ENCODE measurements around the gene PMVK. TPM values are rescaled to one million over a fixed set of nuclear protein-coding genes. Genes with fewer than 3 reads are reported as not detected.

The PMVK gene
- polyA plus RNA-seq, 3 donors, result 17.2 to 43.2 (median 41.9) TPM

- Histone ChIP-seq H3K4me3 (replicated peaks in 1 of 3; ENCODE audit: low read depth in 2 of 3, low read length in 3 of 3) (no peak overlapping the region), H3K9me3 (replicated peaks in 1 of 2; ENCODE audit: control insufficient read depth in 1 of 2, insufficient read depth in 1 of 2, low read length in 2 of 2) (no peaks in the 10 kb centered on the region), H3K27me3 (ENCODE audit: control insufficient read depth in 2 of 2, insufficient read depth in 2 of 2, low read length in 2 of 2) (no peaks in the 10 kb centered on the region), H3K27ac (ENCODE audit: low read depth in 1 of 2, low read length in 2 of 2) (peak overlapping the region in 1 of 2 donors; percentile 82), H2AFZ (ENCODE audit: insufficient read depth, low read depth, low read length, poor library complexity, severe bottlenecking) (no peak overlapping the region), H3K9ac (ENCODE audit: insufficient read depth, low read length, poor library complexity, severe bottlenecking) (no peak overlapping the region), H3K4me2 (replicated peaks; ENCODE audit: extremely low read depth, low read length, poor library complexity, severe bottlenecking) (no peak overlapping the region), H3K36me3 (replicated peaks in 1 of 2; ENCODE audit: control insufficient read depth in 1 of 2, insufficient read depth in 2 of 2, low read length in 2 of 2) (peaks cover 32 to 50% of the 10 kb centered on the region in 2 donors), H4K20me1 (ENCODE audit: insufficient read depth, low read length) (no peaks in the 10 kb centered on the region), H3K79me2 (ENCODE audit: insufficient read depth, low read length) (no peaks in the 10 kb centered on the region), H3K4me1 (ENCODE audit: control insufficient read depth in 1 of 2, insufficient read depth in 2 of 2, low read length in 2 of 2) (peaks cover 36 to 43% of the 10 kb centered on the region in 2 donors)
- intact Hi-C loops (cut with micrococcal nuclease), result no loop called here
- H3K4me3 Mint-ChIP-seq, result no peak overlapping the region
- 83% methylated on average over 13 of the region's 15 CpGs for WGBS (ENCODE audit: insufficient coverage)
- peaks cover 0 to 2% (median 0%) of the 10 kb centered on the region in 3 donors for H3K27me3 Mint-ChIP-seq (ENCODE audit: low read depth in 3 of 3)
- peaks cover 33 to 49% of the 10 kb centered on the region in 2 donors for H3K36me3 Mint-ChIP-seq
- no peak for DNase-seq
- no peaks in the 10 kb centered on the region for H3K9me3 Mint-ChIP-seq
- peaks cover 47% of the 10 kb centered on the region for H3K4me1 Mint-ChIP-seq
- no peak for TF ChIP-seq CTCF (IDR thresholded peaks at IDR 0.05)
- no peak overlapping the region for H3K27ac Mint-ChIP-seq
These were observed 8.8 kb upstream of the PMVK start for GRCh38 chr1:154945160-154945961.

- Histone ChIP-seq H3K27me3 (ENCODE audit: control insufficient read depth in 2 of 2, insufficient read depth in 2 of 2, low read length in 2 of 2) (no peaks in the 10 kb centered on the region), H3K36me3 (replicated peaks in 1 of 2; ENCODE audit: control insufficient read depth in 1 of 2, insufficient read depth in 2 of 2, low read length in 2 of 2) (peaks cover 31 to 47% of the 10 kb centered on the region in 2 donors), H4K20me1 (ENCODE audit: insufficient read depth, low read length) (no peaks in the 10 kb centered on the region), H3K4me2 (replicated peaks; ENCODE audit: extremely low read depth, low read length, poor library complexity, severe bottlenecking) (peak overlapping the region; percentile 48), H3K4me1 (ENCODE audit: control insufficient read depth in 1 of 2, insufficient read depth in 2 of 2, low read length in 2 of 2) (peaks cover 40 to 48% of the 10 kb centered on the region in 2 donors), H3K4me3 (replicated peaks in 1 of 3; ENCODE audit: low read depth in 2 of 3, low read length in 3 of 3) (peak overlapping the region in 1 of 3 experiments; percentile 18), H3K9me3 (replicated peaks in 1 of 2; ENCODE audit: control insufficient read depth in 1 of 2, insufficient read depth in 1 of 2, low read length in 2 of 2) (no peaks in the 10 kb centered on the region), H3K79me2 (ENCODE audit: insufficient read depth, low read length) (no peaks in the 10 kb centered on the region), H2AFZ (ENCODE audit: insufficient read depth, low read depth, low read length, poor library complexity, severe bottlenecking) (no peak overlapping the region), H3K27ac (ENCODE audit: low read depth in 1 of 2, low read length in 2 of 2) (peak overlapping the region; percentile 47 to 82), H3K9ac (ENCODE audit: insufficient read depth, low read length, poor library complexity, severe bottlenecking) (peak overlapping the region; percentile 12)
- no peak for TF ChIP-seq CTCF (IDR thresholded peaks at IDR 0.05)
- H3K4me1 Mint-ChIP-seq, result peaks cover 51% of the 10 kb centered on the region
- no peak for DNase-seq
- no peaks in the 10 kb centered on the region for H3K9me3 Mint-ChIP-seq
- peaks cover 33 to 47% of the 10 kb centered on the region in 2 donors for H3K36me3 Mint-ChIP-seq
- peak overlapping the region; percentile 64 to 87 (median 80) for H3K27ac Mint-ChIP-seq
- intact Hi-C loops (cut with micrococcal nuclease), result no loop called here
- H3K27me3 Mint-ChIP-seq (ENCODE audit: low read depth in 3 of 3), result peaks cover 0 to 2% (median 0%) of the 10 kb centered on the region in 3 donors
- WGBS (ENCODE audit: insufficient coverage), result 29% methylated on average over 5 of the region's 9 CpGs
- no peak overlapping the region for H3K4me3 Mint-ChIP-seq
These were observed 8.1 kb upstream of the PMVK start for GRCh38 chr1:154944401-154945159.
